Activated T-helper 2 cell treated with anti-CD3 and anti-CD28 coated beads, Interferon-gamma antibody, Interleukin-2, Interleukin-4, amounts not matched to agents 10 μg/mL and 5 μg/mL and 100 μg/mL, durations not matched to agents 14 hours and 24 hours and 36 hours (primary cell): ENCODE measurements around the gene AKAP14. TPM values are rescaled to one million over a fixed set of nuclear protein-coding genes. Genes with fewer than 3 reads are reported as not detected.

Experiments
- DNase-seq: peaks from one replicate; pipeline ENCODE4 v3.0.0; 2021; ENCODE audit warnings: low spot score
- H3K27ac Mint-ChIP-seq: one replicate; pipeline ENCODE4 v1.8.0; 2021; ENCODE audit warnings: mixed read lengths
- H3K27me3 Mint-ChIP-seq: one replicate; pipeline ENCODE4 v1.8.0; 2021; ENCODE audit warnings: low read depth, mixed read lengths
- H3K36me3 Mint-ChIP-seq: one replicate; pipeline ENCODE4 v1.8.0; 2021; ENCODE audit warnings: low read depth, mixed read lengths
- H3K4me1 Mint-ChIP-seq: one replicate; pipeline ENCODE4 v1.8.0; 2021; ENCODE audit warnings: low read depth, mixed read lengths
- H3K4me3 Mint-ChIP-seq: one replicate; pipeline ENCODE4 v1.8.0; 2021; ENCODE audit warnings: low read depth, mild to moderate bottlenecking, moderate library complexity, mixed read lengths
- H3K9me3 Mint-ChIP-seq: one replicate; pipeline ENCODE4 v1.8.0; 2021; ENCODE audit warnings: mixed read lengths
- intact Hi-C: fragments of 100-400 bp; cut with micrococcal nuclease; formaldehyde crosslinking; loops from one replicate; pipeline ENCODE4 v1.15.1; 2023
- total RNA-seq: library from RNA; stranded (reverse); gene quantifications from 2 replicates; pipeline ENCODE4 v1.2.3, GENCODE V29; 2022

The AKAP14 gene
- not detected in 2 replicates for total RNA-seq

GRCh38 chrX:119895843-119896326, at the start of gene AKAP14:
Gene AKAP14 (plus strand): TSS chrX:119895893. CDS start chrX:119903224, 7,331 bp downstream.
- H3K9me3 Mint-ChIP-seq, result no peaks in the 10 kb centered on the region
- H3K27me3 Mint-ChIP-seq, result no peaks in the 10 kb centered on the region
- intact Hi-C loops, result no loop called here
- H3K4me3 Mint-ChIP-seq, result no peak within 1 kb of the TSS
- no peak for DNase-seq
- peaks cover 3% of the 10 kb centered on the region for H3K4me1 Mint-ChIP-seq
- H3K27ac Mint-ChIP-seq, result no peak within 1 kb of the TSS
- no peaks in the 10 kb centered on the region for H3K36me3 Mint-ChIP-seq

DNA sequence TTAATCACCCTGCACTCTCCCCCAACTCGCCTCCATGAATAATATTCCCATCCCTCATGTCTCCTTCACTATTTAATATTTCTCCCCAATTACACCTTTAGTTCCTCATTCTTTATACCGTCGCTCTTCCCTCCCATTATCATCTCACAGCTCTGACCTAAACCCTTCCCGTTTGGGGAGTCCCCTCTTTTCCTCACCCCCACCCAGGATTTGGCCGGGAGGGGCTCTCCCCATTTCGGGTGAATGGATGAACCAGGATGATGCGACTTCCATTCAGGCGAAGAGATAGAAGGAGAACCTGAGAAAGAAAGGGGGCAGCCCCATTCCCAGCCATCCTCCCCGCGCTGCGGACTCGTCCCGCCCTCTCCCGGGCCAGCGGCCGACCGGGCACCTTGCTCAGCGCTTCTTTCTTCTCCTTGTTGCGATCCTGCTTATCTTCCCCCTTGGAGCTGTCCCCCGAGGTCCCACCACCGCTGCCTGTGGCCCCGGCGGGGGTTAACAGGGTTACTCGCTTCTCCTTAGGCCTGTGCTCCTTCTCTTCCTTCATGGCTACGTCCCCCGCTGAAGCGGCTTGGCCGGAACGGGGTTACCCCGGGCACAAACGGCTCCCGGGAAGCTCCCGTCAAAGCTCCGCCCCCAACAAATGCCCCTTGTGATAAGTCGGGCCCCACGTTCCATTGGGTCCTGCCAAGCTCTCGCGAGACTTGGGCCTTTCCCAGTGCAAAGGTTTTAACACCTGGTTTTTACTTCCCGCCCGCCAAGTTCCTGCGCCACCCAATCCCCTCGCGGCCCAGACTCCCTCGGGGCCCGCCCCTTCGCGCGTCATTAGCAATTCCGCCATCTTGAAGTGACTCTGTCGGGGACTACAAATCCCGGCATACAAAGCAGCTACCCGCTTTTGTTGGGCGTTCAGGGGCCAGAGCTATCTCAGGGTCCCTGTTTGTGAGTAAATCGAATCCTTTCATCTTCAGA, 43.0 kb upstream of the AKAP14 start, which contains the start of gene UPF3B:
TSS of gene UPF3B (minus strand) at position 582 of the 972 bp plus-strand sequence. CDS start at position 547, 35 bp downstream.
- peak within 1 kb of the TSS; percentile 96 for H3K4me3 Mint-ChIP-seq
- peaks cover 4% of the 10 kb centered on the region for H3K4me1 Mint-ChIP-seq
- intact Hi-C loops, result loop anchor here (1.0 kb wide), 2 partner anchors 19 to 61 kb away; partner anchors contain the start of genes NDUFA1, RNF113A and RPL39
- peak; percentile 92 for DNase-seq
- no peaks in the 10 kb centered on the region for H3K27me3 Mint-ChIP-seq
- no peaks in the 10 kb centered on the region for H3K9me3 Mint-ChIP-seq
- H3K36me3 Mint-ChIP-seq, result peaks cover 27% of the 10 kb centered on the region
- peak within 1 kb of the TSS; percentile 95 for H3K27ac Mint-ChIP-seq

- no peaks in the 10 kb centered on the region for H3K9me3 Mint-ChIP-seq
- no peak for DNase-seq
- H3K4me1 Mint-ChIP-seq, result peaks cover 7% of the 10 kb centered on the region
- H3K27me3 Mint-ChIP-seq, result no peaks in the 10 kb centered on the region
- H3K4me3 Mint-ChIP-seq, result no peak overlapping the region
- peak overlapping the region; percentile 95 for H3K27ac Mint-ChIP-seq
- intact Hi-C loops, result loop anchor here (1.0 kb wide), 2 partner anchors 18 to 62 kb away; partner anchors contain the start of genes NDUFA1, RNF113A and RPL39
- H3K36me3 Mint-ChIP-seq, result peaks cover 24% of the 10 kb centered on the region
These were observed 42.2 kb upstream of the AKAP14 start for GRCh38 chrX:119853444-119853843.

- Mint-ChIP-seq H3K27ac (peak overlapping the region; percentile 99), H3K9me3 (no peaks in the 10 kb centered on the region), H3K4me1 (peaks cover 5% of the 10 kb centered on the region), H3K4me3 (peak overlapping the region; percentile 96), H3K27me3 (no peaks in the 10 kb centered on the region), H3K36me3 (peaks cover 25% of the 10 kb centered on the region)
- DNase-seq, result no peak
- intact Hi-C loops, result loop anchor here (1.0 to 5.0 kb wide), 4 partner anchors 17 to 183 kb away; partner anchors contain the start of genes NKAP and RPL39
These were observed 25.0 kb upstream of the AKAP14 start for GRCh38 chrX:119870626-119871131.

DNA sequence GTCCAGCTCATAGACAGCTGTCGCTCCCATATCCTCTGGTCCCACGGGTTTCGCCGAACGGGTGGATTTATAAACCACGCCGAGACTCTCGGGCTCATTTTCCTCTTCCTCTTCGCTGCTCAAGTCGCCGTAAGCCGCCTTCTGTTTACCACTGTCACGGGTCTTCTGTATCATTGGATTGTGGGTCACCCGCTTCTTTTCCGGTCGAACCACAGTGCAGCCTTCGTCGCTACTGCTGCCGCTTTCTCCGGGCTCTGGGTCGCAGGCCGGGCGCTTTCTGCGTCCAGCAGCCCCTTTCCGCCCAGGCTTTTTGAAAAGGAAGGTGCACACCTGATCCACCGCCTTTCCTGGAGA, 24.5 kb upstream of the AKAP14 start:
- Mint-ChIP-seq H3K27me3 (no peaks in the 10 kb centered on the region), H3K4me1 (peaks cover 5% of the 10 kb centered on the region), H3K9me3 (no peaks in the 10 kb centered on the region), H3K4me3 (peak overlapping the region; percentile 96), H3K36me3 (peaks cover 29% of the 10 kb centered on the region), H3K27ac (peak overlapping the region; percentile 99)
- intact Hi-C loops, result loop anchor here (1.0 to 5.0 kb wide), 4 partner anchors 18 to 184 kb away; partner anchors contain the start of genes NKAP and RPL39
- DNase-seq, result no peak

GRCh38 chrX:119871599-119872395, 23.9 kb upstream of the AKAP14 start, which contains the start of the genes NDUFA1 and RNF113A:
Gene NDUFA1 (plus strand): TSS chrX:119871832. CDS start chrX:119871912, 80 bp downstream.
Gene RNF113A (minus strand): TSS chrX:119871733. CDS start chrX:119871613, 120 bp downstream.
- peak; percentile 84 for DNase-seq
- Mint-ChIP-seq H3K4me3 (peak within 1 kb of the TSS; percentile 96), H3K4me1 (peaks cover 5% of the 10 kb centered on the region), H3K27me3 (no peaks in the 10 kb centered on the region), H3K27ac (peak within 1 kb of the TSS; percentile 99), H3K36me3 (peaks cover 31% of the 10 kb centered on the region), H3K9me3 (no peaks in the 10 kb centered on the region)
- intact Hi-C loops, result loop anchor here (1.0 to 5.0 kb wide), 4 partner anchors 18 to 184 kb away; partner anchors contain the start of genes NKAP and RPL39

DNA sequence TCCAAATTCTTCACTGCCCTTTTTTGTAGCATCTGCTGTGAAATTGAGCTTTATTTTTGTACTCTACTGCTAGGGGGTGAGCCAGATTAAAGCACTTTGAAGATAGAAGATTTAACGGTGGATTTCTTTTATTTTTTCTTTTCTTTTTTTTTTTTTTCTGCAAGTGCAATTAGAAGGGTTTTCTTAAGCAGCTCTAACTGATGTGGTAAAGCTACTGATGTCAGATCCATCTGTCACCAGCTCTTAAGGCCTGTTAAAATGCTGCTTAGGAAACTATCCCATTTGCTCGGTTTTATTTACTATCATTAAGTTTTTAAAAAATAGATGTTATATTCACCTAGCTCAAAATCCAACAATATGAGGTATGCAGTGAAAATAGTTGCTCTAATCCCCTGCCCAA, 17.0 kb upstream of the AKAP14 start:
- H3K27me3 Mint-ChIP-seq, result no peaks in the 10 kb centered on the region
- intact Hi-C loops, result no loop called here
- DNase-seq, result no peak
- H3K36me3 Mint-ChIP-seq, result peaks cover 22% of the 10 kb centered on the region
- no peak overlapping the region for H3K27ac Mint-ChIP-seq
- H3K4me3 Mint-ChIP-seq, result no peak overlapping the region
- H3K4me1 Mint-ChIP-seq, result peaks cover 9% of the 10 kb centered on the region
- no peaks in the 10 kb centered on the region for H3K9me3 Mint-ChIP-seq

DNA sequence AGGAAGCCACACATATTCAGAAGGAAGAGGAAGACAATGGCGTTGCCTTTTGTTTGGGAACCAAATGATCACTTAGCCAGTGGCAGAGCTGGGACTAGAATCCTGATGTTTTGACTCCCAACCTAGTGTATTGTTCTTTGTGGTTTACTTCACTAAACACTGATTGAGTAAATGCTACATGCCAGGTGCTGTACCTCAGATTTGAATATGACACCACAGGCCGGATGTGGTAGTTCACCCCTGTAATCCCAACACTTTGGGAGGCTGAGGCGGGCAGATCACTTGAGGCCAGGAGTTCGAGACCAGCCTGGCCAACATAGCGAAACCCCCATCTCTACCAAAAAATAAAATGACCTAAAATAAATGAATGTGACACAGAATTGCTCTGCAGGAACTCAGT, 15.6 kb upstream of the AKAP14 start:
- H3K4me3 Mint-ChIP-seq, result no peak overlapping the region
- no peak for DNase-seq
- H3K4me1 Mint-ChIP-seq, result peaks cover 9% of the 10 kb centered on the region
- H3K9me3 Mint-ChIP-seq, result no peaks in the 10 kb centered on the region
- peak overlapping the region; percentile 6 for H3K27ac Mint-ChIP-seq
- H3K27me3 Mint-ChIP-seq, result no peaks in the 10 kb centered on the region
- peaks cover 20% of the 10 kb centered on the region for H3K36me3 Mint-ChIP-seq
- intact Hi-C loops, result loop anchor here (10.0 kb wide), 1 partner anchor 395 kb away; no protein-coding TSS in a partner anchor

- Mint-ChIP-seq H3K27ac (peak overlapping the region; percentile 6), H3K4me3 (no peak overlapping the region), H3K9me3 (no peaks in the 10 kb centered on the region), H3K27me3 (no peaks in the 10 kb centered on the region), H3K4me1 (peaks cover 9% of the 10 kb centered on the region), H3K36me3 (peaks cover 20% of the 10 kb centered on the region)
- intact Hi-C loops, result loop anchor here (10.0 kb wide), 1 partner anchor 396 kb away; no protein-coding TSS in a partner anchor
- DNase-seq, result no peak
These were observed 14.9 kb upstream of the AKAP14 start for GRCh38 chrX:119880552-119881437.

- intact Hi-C loops, result loop anchor here (10.0 kb wide), 1 partner anchor 401 kb away; no protein-coding TSS in a partner anchor
- Mint-ChIP-seq H3K4me3 (no peak overlapping the region), H3K36me3 (no peaks in the 10 kb centered on the region)
These were observed 9.9 kb upstream of the AKAP14 start for GRCh38 chrX:119885554-119886428.

More at GRCh38 chrX:119885554-119886428, 9.9 kb upstream of the AKAP14 start:
- no peak for DNase-seq
- Mint-ChIP-seq H3K27ac (no peak overlapping the region), H3K27me3 (no peaks in the 10 kb centered on the region), H3K9me3 (no peaks in the 10 kb centered on the region), H3K4me1 (peaks cover 4% of the 10 kb centered on the region)
